ENCODE results near the gene PHF14. TPM values are rescaled to one million over a fixed set of nuclear protein-coding genes. Genes with fewer than 3 reads are reported as not detected.

Gene PHF14
- total and polyA plus RNA-seq, 2 experiments from 2014 or later: 10.1 to 17.0 TPM

DNA sequence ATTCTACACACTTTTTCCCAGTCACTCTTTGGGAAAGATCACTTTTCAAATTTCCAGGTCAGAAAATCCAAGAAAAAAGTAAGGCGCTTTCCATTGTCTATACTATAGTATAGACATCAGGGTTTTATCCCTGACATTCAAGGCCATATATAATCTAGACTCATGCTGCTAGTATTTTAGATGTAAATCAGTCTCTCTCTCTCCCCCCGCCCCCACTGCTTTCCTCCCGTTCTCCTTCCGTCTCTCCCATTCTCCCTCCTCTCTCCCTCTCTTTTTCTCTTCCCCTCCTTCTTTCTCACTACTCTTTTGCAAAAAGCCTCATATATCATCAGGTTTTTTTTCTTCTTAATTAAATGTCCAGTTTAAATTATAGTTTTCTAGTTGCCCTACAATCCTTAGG lies 154.8 kb downstream of the PHF14 start:
- H3K4me2 ChIP-seq (ENCODE audit: unreplicated experiment): no peak overlapping the region
- H3K36me3 ChIP-seq (ENCODE audit: low read depth): 0 out of 2 replicates have a peak, but pooled peaks cover 5% of the 10 kb centered on the region
- H3K9me3 ChIP-seq (ENCODE audit: low read depth): no peaks in the 10 kb centered on the region
- H3K4me3 ChIP-seq: no peak overlapping the region
- H3K9ac ChIP-seq: no peak overlapping the region
- no peak for DNase-seq
- in situ Hi-C loops (cut with MboI): no loop called here
- H3K27ac ChIP-seq: no peak overlapping the region
- no peak for TF ChIP-seq EZH2 (IDR thresholded peaks at IDR 0.05; ENCODE audit: insufficient read depth, poor library complexity, severe bottlenecking)
- TF ChIP-seq EZH2phosphoT487 (IDR thresholded peaks at IDR 0.05; ENCODE audit: insufficient read depth, low read depth): no peak
- H3K4me1 ChIP-seq (ENCODE audit: insufficient read depth): no peaks in the 10 kb centered on the region
- 89 to 90% methylated on average over 4 of the region's 4 CpGs for WGBS, 2 experiments (ENCODE audit: low coverage in 1 of 2, low lambda C conversion rate in 2 of 2, missing lambda C conversion rate in 2 of 2)
- H3K79me2 ChIP-seq (ENCODE audit: insufficient read depth): no peaks in the 10 kb centered on the region
- H2AFZ ChIP-seq: no peak overlapping the region
- no peaks in the 10 kb centered on the region for H3F3A ChIP-seq (ENCODE audit: insufficient read depth)
- H4K20me1 ChIP-seq (ENCODE audit: insufficient read depth): no peaks in the 10 kb centered on the region
- no peaks in the 10 kb centered on the region for H3K27me3 ChIP-seq (replicated peaks; ENCODE audit: insufficient read depth)
- H3K9me2 ChIP-seq (ENCODE audit: insufficient read depth): 0 out of 2 replicates have a peak, but pooled peaks cover 3% of the 10 kb centered on the region

- Histone ChIP-seq H3K4me1 (ENCODE audit: insufficient read depth) (no peaks in the 10 kb centered on the region), H3K79me2 (ENCODE audit: insufficient read depth) (no peaks in the 10 kb centered on the region), H3K9me2 (ENCODE audit: insufficient read depth) (0 out of 2 replicates have a peak, but pooled peaks cover 3% of the 10 kb centered on the region), H3K4me3 (no peak overlapping the region), H3K36me3 (ENCODE audit: low read depth) (0 out of 2 replicates have a peak, but pooled peaks cover 5% of the 10 kb centered on the region), H3K4me2 (ENCODE audit: unreplicated experiment) (no peak overlapping the region), H4K20me1 (ENCODE audit: insufficient read depth) (no peaks in the 10 kb centered on the region), H3K27me3 (replicated peaks; ENCODE audit: insufficient read depth) (no peaks in the 10 kb centered on the region), H2AFZ (no peak overlapping the region), H3K9ac (no peak overlapping the region), H3K27ac (no peak overlapping the region), H3K9me3 (ENCODE audit: low read depth) (no peaks in the 10 kb centered on the region), H3F3A (ENCODE audit: insufficient read depth) (no peaks in the 10 kb centered on the region)
- WGBS, 2 experiments (ENCODE audit: low coverage in 1 of 2, low lambda C conversion rate in 2 of 2, missing lambda C conversion rate in 2 of 2): 83% methylated on average over 4 of the region's 4 CpGs
- no peak for DNase-seq
- in situ Hi-C loops (cut with MboI): no loop called here
- no peak for TF ChIP-seq EZH2phosphoT487 (IDR thresholded peaks at IDR 0.05; ENCODE audit: insufficient read depth, low read depth)
- TF ChIP-seq EZH2 (IDR thresholded peaks at IDR 0.05; ENCODE audit: insufficient read depth, poor library complexity, severe bottlenecking): no peak
Observed at GRCh38 chr7:11130012-11130411, 156.3 kb downstream of the PHF14 start.

DNA sequence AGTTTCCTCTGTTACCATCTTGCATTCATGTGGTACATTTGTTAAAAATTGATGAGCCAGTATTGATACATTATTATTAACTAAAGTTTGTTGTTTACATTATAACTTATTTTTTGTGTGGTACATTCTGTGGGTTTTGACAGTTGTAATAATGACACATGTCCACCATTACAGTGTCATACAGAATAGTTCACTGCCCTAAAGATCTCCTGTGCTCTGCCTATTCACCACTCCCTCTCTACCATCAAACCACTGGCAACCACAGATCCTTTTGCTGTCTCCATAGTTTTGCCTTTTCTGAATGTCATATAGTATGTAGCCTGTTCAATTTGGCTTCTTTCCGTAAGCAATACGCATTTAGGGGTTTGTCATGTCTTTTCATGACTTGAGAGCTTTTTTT lies 156.9 kb downstream of the PHF14 start:
- no peak overlapping the region for H3K9ac ChIP-seq
- in situ Hi-C loops (cut with MboI): no loop called here
- H4K20me1 ChIP-seq (ENCODE audit: insufficient read depth): no peaks in the 10 kb centered on the region
- no peak for TF ChIP-seq EZH2phosphoT487 (IDR thresholded peaks at IDR 0.05; ENCODE audit: insufficient read depth, low read depth)
- TF ChIP-seq EZH2 (IDR thresholded peaks at IDR 0.05; ENCODE audit: insufficient read depth, poor library complexity, severe bottlenecking): no peak
- WGBS, 2 experiments (ENCODE audit: low coverage in 1 of 2, low lambda C conversion rate in 2 of 2, missing lambda C conversion rate in 2 of 2): 96 to 99% methylated on average over 2 of the region's 2 CpGs
- no peaks in the 10 kb centered on the region for H3K4me1 ChIP-seq (ENCODE audit: insufficient read depth)
- DNase-seq: no peak
- no peaks in the 10 kb centered on the region for H3K9me3 ChIP-seq (ENCODE audit: low read depth)
- 0 out of 2 replicates have a peak, but pooled peaks cover 5% of the 10 kb centered on the region for H3K36me3 ChIP-seq (ENCODE audit: low read depth)
- H3K27ac ChIP-seq: no peak overlapping the region
- H3K79me2 ChIP-seq (ENCODE audit: insufficient read depth): no peaks in the 10 kb centered on the region
- 0 out of 2 replicates have a peak, but pooled peaks cover 3% of the 10 kb centered on the region for H3K9me2 ChIP-seq (ENCODE audit: insufficient read depth)
- H3K4me3 ChIP-seq: no peak overlapping the region
- H2AFZ ChIP-seq: no peak overlapping the region
- no peak overlapping the region for H3K4me2 ChIP-seq (ENCODE audit: unreplicated experiment)
- H3K27me3 ChIP-seq (replicated peaks; ENCODE audit: insufficient read depth): no peaks in the 10 kb centered on the region
- no peaks in the 10 kb centered on the region for H3F3A ChIP-seq (ENCODE audit: insufficient read depth)

- H3K27ac ChIP-seq: no peak overlapping the region
- WGBS, 2 experiments (ENCODE audit: low coverage in 1 of 2, low lambda C conversion rate in 2 of 2, missing lambda C conversion rate in 2 of 2): 65 to 68% methylated on average over 1 of the region's 1 CpG
- no peaks in the 10 kb centered on the region for H3F3A ChIP-seq (ENCODE audit: insufficient read depth)
- TF ChIP-seq EZH2 (IDR thresholded peaks at IDR 0.05; ENCODE audit: insufficient read depth, poor library complexity, severe bottlenecking): no peak
- TF ChIP-seq EZH2phosphoT487 (IDR thresholded peaks at IDR 0.05; ENCODE audit: insufficient read depth, low read depth): no peak
- H4K20me1 ChIP-seq (ENCODE audit: insufficient read depth): no peaks in the 10 kb centered on the region
- H2AFZ ChIP-seq: no peak overlapping the region
- H3K4me3 ChIP-seq: no peak overlapping the region
- H3K27me3 ChIP-seq (replicated peaks; ENCODE audit: insufficient read depth): no peaks in the 10 kb centered on the region
- 0 out of 2 replicates have a peak, but pooled peaks cover 3% of the 10 kb centered on the region for H3K9me2 ChIP-seq (ENCODE audit: insufficient read depth)
- H3K4me1 ChIP-seq (ENCODE audit: insufficient read depth): no peaks in the 10 kb centered on the region
- no peaks in the 10 kb centered on the region for H3K9me3 ChIP-seq (ENCODE audit: low read depth)
- no peaks in the 10 kb centered on the region for H3K79me2 ChIP-seq (ENCODE audit: insufficient read depth)
- 0 out of 2 replicates have a peak, but pooled peaks cover 5% of the 10 kb centered on the region for H3K36me3 ChIP-seq (ENCODE audit: low read depth)
- DNase-seq: no peak
- H3K4me2 ChIP-seq (ENCODE audit: unreplicated experiment): no peak overlapping the region
- no peak overlapping the region for H3K9ac ChIP-seq
- in situ Hi-C loops (cut with MboI): no loop called here
Observed at GRCh38 chr7:11133436-11133959, 159.8 kb downstream of the PHF14 start.

Measured in GM23248 (cell line).